HEK293 (cell line): ENCODE data around the gene KIDINS220.

ENCODE experiments used
- ZNF114 ChIP-seq: fragments of 450-650 bp; formaldehyde crosslinking; IDR thresholded peaks from 2 replicates; pipeline ENCODE4 v1.5.0; 2017; ENCODE audit warnings: missing biosample characterization, missing genetic modification characterization
- ZNF560 ChIP-seq: fragments of 450-650 bp; formaldehyde crosslinking; IDR thresholded peaks from 2 replicates; pipeline ENCODE4 v1.5.1; 2017; ENCODE audit warnings: missing biosample characterization, missing genetic modification characterization, borderline replicate concordance

DNA sequence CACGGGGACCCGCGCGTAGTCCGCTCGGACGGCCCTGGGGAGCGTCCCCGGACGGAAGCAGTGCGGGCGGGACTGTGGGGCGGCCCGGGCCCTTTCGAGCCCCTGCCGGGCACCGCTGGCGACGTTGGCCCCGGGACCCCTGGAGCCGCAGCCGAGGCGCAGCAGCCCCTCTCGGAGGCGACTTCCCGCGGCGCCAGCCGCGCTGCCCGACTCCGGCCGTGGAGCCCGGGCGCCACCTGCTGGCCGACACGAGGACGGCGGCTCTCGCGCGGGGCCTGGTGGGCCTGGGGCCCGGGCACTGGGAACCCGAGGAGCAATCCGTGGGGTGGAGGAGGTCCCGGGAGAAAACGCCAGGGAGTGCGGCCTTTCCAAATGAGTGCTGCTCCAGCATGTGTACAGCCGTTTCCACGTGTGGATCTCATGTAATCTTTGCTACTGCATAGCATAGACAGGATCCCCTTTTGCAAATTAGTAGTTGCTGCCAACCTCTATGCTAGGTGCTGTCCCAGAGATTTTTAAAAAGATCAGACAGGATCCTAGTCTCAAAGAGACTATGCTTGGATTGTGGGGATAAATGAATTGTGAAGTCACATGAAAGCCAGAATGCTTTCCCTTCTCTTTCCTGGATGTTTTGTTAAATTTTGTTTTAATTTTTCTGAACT lies 151.6 kb downstream of the KIDINS220 start:
- TF ChIP-seq ZNF560 (tag by site-specific recombination), result no peak
- no peak for TF ChIP-seq ZNF114
